DMS53 (cell line): Measurements from ENCODE around the gene F13A1.

Experiments
- DNase-seq: peaks from one replicate; lab custom pipeline; 2025; lab: John Stamatoyannopoulos, UW

The F13A1 gene

DNA sequence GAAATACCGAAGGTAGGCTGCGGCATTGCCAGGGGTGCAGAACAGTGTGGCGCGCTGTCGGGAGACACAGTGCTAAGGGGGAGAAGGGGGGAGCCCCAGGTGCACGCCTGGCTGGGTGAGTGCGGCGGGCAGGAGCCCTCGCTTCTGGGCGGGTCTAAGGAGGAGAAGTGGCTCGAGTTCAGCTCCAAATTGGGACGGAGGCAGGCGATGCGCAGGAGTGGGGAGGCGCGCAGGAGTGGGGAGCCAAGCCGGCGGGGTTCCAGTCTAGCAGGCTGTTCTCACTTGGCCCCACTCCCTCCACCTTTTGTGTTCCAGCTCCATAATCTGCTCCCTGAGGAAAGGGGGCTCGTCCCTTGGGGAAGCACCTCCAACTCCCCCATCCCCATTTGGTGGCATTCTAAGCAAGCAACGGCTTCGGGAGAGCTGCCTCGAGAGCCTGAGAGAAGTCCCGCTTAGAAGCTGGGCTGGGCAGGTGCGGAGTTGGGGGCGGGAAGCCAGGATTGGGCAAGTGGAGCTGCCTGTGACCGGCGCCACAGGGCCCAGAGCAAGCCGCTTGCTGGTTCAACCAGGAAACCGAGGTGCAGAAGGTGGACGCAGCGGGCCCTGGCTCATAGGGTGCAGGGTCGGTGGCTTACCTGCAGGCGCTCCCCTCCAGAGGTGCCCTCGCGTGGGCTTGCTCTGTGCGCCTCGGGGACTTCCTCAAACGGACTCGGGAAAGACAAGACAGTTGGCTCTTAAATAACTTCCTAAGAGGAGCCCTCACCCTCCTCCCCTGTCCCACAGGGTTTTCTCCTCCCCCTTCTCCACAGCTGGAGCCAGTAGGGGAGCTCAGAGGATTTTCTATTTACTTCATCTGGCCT, at the start of gene F13A1:
F13A1 (minus strand) TSS at position 711 of the 860 bp plus-strand sequence. CDS start 1,998 bp downstream, outside the sequence.
- peak; percentile 69 for DNase-seq

- no peak for DNase-seq
These were observed 48.2 kb upstream of the F13A1 start for GRCh38 chr6:6368684-6369052.

- no peak for DNase-seq
These were observed 47.7 kb upstream of the F13A1 start for GRCh38 chr6:6368040-6368683.

- peak; percentile 48 for DNase-seq
These were observed 46.3 kb upstream of the F13A1 start for GRCh38 chr6:6366803-6367202.

DNA sequence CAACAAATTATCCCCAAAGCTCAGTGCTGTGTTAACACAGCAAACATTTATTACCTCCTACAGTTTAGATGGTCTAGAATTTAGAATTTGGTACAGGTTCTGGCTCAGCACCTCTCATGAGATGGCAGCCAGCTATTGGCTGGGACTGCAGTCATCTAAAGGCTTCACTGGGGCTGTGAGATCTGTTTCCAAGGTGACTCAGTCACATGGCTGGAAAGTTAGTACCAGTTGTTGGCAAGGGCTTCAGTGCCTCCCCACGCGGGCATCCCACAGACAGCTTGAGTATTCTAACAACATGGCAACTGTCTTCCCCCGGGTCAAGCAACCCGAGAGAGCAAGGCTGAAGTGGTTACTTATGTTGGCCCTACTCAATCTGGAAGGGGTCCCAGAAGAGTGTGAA, 44.8 kb upstream of the F13A1 start:
- DNase-seq, result no peak

DNA sequence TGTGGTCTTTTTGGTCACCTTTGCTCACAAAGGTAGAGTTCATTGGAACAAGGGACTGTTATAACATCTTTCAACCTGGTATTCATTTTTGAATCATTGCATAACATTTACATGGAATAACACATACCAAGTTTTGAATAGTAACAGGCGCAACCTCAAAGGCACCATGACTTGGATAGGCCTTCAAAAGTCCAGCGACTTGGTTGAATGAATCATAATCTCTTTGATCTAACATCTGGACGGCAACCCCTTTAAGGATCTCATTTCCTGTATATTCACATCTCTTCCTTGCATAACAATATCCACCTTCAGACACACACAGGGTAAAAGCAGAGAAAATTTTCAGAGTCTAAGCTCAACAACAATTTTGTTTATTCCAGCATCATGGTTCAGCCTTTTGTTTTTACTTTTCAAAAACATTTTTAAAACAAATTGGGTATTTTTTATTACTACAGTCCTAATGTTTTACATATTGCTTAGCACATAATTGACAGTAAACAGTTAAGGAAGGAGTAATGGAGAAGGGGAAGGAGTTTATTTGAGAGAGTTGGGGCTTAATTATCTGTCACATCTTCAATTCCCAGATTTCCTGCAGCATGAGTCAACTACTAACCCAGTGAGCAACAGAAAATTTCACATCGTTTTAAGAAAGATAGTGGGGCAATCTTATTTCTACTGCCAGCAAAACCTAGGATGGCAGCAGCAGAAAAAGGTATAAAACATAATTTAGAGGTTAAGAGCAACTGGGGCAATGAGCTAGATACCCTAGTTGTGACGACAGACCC, 41.8 kb upstream of the F13A1 start:
- no peak for DNase-seq

GRCh38 chr6:6357530-6357929, 37.1 kb upstream of the F13A1 start:
- DNase-seq, result no peak

DNA sequence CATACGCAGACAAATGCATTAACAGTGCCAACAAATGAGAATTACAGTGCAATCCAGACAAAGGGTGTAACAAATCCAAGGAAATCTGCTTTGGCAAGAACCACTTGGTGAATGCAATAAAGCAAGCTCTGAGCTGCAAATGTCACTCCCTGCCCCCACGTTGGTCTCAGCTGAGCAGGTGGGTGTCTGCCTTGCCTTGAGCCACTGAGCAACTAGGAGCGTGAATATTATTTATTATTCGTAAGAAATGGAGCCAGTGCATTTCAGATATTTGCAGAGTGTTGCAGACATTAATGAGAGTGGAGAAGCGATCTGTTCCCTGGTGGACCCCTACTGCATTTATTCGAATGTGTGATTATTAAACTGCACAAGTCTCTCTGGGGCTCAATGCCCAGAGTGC, 36.6 kb upstream of the F13A1 start:
- no peak for DNase-seq

DNA sequence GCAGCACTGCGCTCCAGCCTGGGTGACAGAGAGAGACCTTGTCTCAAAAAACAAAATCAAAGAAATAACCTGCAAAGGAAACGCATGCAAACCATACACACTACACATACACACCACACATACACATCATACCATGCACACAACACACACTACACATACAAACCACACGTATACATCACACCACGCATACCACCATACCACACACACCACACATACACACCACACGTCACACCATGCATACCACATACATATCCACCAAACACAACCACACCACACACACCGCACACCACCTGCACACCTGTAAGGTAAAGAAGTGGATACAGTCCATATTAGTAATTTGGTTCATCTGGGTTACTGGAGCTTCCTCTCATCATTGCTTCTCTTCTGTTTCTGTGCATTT, 32.3 kb upstream of the F13A1 start:
- no peak for DNase-seq

DNA sequence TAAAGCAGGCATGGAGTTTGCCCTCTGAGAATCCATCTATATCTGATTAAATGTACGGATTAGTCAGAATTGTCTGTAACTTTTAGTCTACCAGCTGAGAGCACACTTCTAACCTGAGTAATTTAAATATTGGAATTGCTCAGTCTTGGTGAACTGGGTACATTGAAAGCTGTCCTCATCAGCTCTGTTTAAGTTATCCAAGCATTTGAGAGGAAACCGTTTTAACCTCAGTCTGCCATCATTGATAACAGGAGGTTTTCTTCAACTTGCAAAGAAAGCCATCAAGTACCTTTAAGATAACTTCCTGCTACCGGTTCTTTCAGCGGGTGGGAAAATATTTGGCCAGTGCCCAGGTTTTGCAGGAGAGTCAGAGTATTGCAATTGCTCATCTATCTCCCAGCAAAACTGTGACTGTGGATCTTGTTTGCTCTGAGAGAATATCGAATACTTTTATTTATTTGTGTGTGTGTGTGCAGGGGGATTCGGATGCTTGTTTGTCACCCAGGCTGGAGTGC, 31.1 kb upstream of the F13A1 start:
- peak; percentile 10 for DNase-seq

DNA sequence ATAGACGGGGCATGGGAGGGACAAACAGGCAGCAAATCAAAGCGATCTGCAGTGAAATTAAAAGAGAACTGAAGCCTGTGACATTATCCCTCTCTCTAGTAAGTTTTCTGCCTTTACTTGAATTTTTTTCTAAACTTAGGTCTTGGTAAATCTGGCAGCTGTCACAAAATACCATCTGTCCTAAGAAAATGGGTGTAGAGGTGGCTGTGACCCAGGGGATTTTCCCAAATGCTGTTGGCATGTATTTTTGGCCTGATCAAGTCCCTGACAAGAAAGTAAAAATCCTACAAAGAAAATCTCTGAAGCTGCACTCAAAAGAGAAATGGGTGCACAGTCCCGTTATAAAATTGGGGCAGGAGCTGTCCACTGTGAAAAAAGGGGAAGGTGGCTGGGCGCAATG, 30.2 kb upstream of the F13A1 start:
- DNase-seq, result no peak

- DNase-seq, result no peak
These were observed 27.8 kb upstream of the F13A1 start for GRCh38 chr6:6348256-6348655.

- no peak for DNase-seq
These were observed 26.1 kb upstream of the F13A1 start for GRCh38 chr6:6346427-6347023.

DNA sequence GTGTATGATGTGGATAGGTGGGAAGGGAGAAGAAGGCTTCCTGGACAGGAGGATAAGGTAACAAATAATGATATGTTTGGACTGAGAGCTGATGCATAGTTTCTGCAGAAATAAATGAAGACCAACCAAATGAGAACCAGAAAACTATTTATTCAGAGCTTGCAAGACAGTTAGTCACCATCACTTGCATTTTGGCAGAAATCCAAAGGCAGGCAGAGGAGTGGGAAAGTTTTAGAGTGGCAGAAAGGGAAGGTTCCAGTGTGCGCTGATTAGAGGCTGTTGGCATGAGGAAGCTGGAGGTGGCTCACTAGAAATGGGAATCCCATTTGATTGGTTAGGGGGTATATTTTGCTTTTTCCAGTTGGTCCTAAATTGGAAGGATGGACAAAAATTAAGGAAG, 13.0 kb upstream of the F13A1 start:
- peak; percentile 16 for DNase-seq

DNA sequence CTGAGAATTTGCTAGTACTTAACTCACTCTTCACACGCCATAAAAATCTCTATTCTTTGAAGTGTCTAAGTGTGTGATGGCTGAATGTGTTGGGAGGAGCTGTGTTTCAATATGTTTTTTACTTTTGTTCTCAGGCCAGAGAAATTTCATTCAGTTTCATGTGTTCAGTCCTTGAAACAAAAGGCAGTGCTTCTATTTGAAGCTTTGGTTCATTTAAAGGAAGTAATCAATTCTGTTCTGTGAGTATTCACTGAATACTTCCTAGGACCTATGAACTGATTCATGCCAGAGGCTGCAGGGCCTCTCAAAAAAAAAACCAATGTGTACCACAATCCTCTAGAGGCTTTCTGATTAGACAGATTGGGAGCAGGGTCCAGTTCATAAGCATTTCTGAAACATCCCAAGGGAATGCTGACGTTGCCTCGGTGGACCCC, 12.4 kb upstream of the F13A1 start:
- no peak for DNase-seq

DNA sequence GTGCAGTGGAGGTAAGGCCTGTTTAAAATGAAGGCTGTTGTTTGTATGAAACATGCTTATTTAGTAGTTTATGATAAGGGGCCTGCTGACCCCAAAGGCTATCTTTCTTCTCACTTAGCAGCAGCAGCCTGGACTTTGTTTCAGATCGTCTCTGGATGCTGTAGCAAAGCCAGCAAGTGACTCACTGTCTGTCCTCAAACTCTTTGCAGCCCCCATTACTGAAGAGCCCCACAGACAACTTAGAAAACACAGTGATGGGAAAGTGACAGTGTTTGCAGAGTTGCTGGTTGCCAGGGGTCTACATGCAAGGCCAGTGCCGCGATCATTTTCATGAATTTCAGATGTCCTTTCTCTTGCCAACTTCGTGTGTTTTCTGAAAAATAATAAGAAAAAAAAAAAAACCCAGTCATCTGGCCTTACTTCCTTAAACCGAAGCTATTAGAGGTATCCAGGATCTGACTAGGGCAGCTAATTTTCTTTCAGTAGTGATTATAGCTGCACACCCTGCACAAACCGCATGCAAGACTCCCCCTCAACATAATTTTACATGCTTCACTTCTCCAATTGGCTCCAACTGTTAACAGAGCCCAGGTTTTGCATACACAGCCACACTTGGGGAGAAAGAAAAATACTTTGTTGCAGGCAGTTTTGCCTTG, 11.6 kb upstream of the F13A1 start:
- DNase-seq, result no peak

- no peak for DNase-seq
These were observed 10.9 kb upstream of the F13A1 start for GRCh38 chr6:6331393-6331792.

- DNase-seq, result no peak
These were observed 9.9 kb upstream of the F13A1 start for GRCh38 chr6:6330407-6330806.

GRCh38 chr6:6328451-6328850, 8.0 kb upstream of the F13A1 start:
- no peak for DNase-seq

- DNase-seq, result no peak
These were observed 2.9 kb upstream of the F13A1 start for GRCh38 chr6:6323352-6323751.

DNA sequence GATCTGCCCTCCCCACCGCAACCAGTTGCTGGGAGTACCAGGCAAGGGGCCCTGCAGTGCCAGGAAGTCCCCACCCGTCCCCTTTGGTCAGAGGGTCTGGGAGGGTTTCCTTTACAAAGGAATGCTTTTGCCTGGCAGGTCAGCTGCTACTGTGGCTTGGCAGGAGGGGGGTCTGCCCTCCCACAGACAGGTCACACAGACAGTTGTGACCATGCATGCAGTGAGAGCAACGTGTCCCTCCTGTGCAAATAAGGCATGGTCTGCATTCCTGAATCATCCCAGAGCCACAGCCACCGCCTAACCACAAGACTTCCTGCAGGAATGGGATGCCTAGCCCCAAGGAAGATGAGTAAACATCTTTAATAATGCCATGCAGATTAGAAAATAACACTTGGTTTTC, 439 bp upstream of the F13A1 start:
- peak; percentile 26 for DNase-seq
